Measurements from ENCODE around the gene ST3GAL4. TPM values are rescaled to one million over a fixed set of nuclear protein-coding genes. Genes with fewer than 3 reads are reported as not detected.

Gene ST3GAL4
- total RNA-seq, 1 experiment from 2014 or later = 13.1 TPM

DNA sequence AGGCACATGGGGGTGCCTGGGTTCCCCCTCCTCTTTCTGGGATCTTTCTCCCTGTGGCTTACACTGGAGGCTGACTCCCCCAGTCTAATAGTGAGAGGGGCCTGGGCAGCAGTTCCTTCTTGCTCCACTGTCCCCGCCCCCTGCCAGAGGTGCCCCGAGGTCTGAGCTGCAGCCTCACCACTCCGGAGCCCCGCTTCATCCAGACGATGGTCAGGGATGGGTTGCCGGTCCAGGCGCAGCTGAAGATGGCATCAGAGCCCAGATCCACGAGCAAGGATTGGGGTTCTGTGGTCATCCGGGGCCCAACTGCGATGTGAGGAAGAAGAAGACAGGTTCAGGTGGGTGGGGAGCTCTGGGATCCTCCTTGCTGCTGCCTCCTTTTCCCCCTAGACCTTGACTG is 91.1 kb downstream of the ST3GAL4 start:
- Histone ChIP-seq H3K27ac (ENCODE audit: low read depth, low read length) (no peak overlapping the region), H3K4me2 (ENCODE audit: low read length) (no peak overlapping the region), H2AFZ (ENCODE audit: low read depth, low read length, poor library complexity, severe bottlenecking) (no peak overlapping the region), H3K79me2 (ENCODE audit: insufficient read depth, low read length) (no peaks in the 10 kb centered on the region), H3K4me1 (ENCODE audit: control insufficient read depth in 1 of 2, insufficient read depth in 2 of 2, low read length in 2 of 2) (no peaks in the 10 kb centered on the region), H3K9ac (ENCODE audit: low read length) (no peak overlapping the region), H3K36me3 (ENCODE audit: control insufficient read depth in 1 of 2, insufficient read depth in 2 of 2, low read length in 2 of 2) (no peaks in the 10 kb centered on the region), H4K20me1 (ENCODE audit: insufficient read depth) (no peaks in the 10 kb centered on the region), H3K27me3 (ENCODE audit: insufficient read depth, low read length) (peaks cover 2% of the 10 kb centered on the region; the same call in 1 of the 2 replicates), H3K4me3 (replicated peaks in 1 of 2; ENCODE audit: low read depth in 1 of 2, low read length in 2 of 2) (no peak overlapping the region), H3K9me2 (ENCODE audit: insufficient read depth) (no peaks in the 10 kb centered on the region), H3K9me3 (ENCODE audit: control insufficient read depth in 1 of 2, insufficient read depth in 1 of 2, low read depth in 1 of 2, low read length in 2 of 2) (peaks cover 0 to 8% of the 10 kb centered on the region in 2 experiments; a peak in 1 of 4 replicates)
- TF ChIP-seq, protein P1, sequence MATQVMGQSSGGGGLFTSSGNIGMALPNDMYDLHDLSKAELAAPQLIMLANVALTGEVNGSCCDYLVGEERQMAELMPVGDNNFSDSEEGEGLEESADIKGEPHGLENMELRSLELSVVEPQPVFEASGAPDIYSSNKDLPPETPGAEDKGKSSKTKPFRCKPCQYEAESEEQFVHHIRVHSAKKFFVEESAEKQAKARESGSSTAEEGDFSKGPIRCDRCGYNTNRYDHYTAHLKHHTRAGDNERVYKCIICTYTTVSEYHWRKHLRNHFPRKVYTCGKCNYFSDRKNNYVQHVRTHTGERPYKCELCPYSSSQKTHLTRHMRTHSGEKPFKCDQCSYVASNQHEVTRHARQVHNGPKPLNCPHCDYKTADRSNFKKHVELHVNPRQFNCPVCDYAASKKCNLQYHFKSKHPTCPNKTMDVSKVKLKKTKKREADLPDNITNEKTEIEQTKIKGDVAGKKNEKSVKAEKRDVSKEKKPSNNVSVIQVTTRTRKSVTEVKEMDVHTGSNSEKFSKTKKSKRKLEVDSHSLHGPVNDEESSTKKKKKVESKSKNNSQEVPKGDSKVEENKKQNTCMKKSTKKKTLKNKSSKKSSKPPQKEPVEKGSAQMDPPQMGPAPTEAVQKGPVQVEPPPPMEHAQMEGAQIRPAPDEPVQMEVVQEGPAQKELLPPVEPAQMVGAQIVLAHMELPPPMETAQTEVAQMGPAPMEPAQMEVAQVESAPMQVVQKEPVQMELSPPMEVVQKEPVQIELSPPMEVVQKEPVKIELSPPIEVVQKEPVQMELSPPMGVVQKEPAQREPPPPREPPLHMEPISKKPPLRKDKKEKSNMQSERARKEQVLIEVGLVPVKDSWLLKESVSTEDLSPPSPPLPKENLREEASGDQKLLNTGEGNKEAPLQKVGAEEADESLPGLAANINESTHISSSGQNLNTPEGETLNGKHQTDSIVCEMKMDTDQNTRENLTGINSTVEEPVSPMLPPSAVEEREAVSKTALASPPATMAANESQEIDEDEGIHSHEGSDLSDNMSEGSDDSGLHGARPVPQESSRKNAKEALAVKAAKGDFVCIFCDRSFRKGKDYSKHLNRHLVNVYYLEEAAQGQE (IDR thresholded peaks at IDR 0.05; ENCODE audit: low read depth) = no peak
- TF ChIP-seq ZNF274 (IDR thresholded peaks at IDR 0.05; ENCODE audit: low read depth, low read length) (no peak), SIN3A (IDR thresholded peaks at IDR 0.05; ENCODE audit: low read depth) (no peak), POLR2AphosphoS5 (IDR thresholded peaks at IDR 0.05; ENCODE audit: low read depth, low read length) (no peak), SP1 (IDR thresholded peaks at IDR 0.05; ENCODE audit: low read depth) (no peak)
- TF ChIP-seq, protein P2, sequence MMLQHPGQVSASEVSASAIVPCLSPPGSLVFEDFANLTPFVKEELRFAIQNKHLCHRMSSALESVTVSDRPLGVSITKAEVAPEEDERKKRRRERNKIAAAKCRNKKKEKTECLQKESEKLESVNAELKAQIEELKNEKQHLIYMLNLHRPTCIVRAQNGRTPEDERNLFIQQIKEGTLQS (IDR thresholded peaks at IDR 0.05) = no peak
- no TSS peak for BruUV-seq (replicated peaks)
- RAD21 ChIA-PET (ENCODE audit: low non-redundant PET in 1 of 2, low total read pairs in 2 of 2, uncharacterized antibody in 2 of 2, unreplicated experiment in 2 of 2) = no interaction called here
- CTCF ChIA-PET = interaction anchor here (1.3 kb wide), 1 partner anchor 34 kb away, joined by 8 read pairs; no protein-coding TSS in a partner anchor
- ATAC-seq (no peak), DNase-seq (ENCODE audit: low read depth, low spot score) (no peak)
- POLR2A ChIA-PET = no interaction called here
- intact Hi-C loops (cut with micrococcal nuclease) = loop anchor here (10.0 kb wide), 1 partner anchor 1588 kb away; no protein-coding TSS in a partner anchor

Measured in HCT116 (cell line).